GM19193 (cell line): Measurements from ENCODE around the gene SOAT2.

Source experiments
- POLR2A ChIP-seq: IDR thresholded peaks from 4 replicates; pipeline ENCODE4 v1.6.1; 2011; ENCODE audit not compliant: insufficient read depth, insufficient read length; ENCODE audit errors: extremely low read depth

The SOAT2 gene

GRCh38 chr12:53105712-53106439 lies 2.6 kb downstream of the SOAT2 start:
- no peak for TF ChIP-seq POLR2A

- TF ChIP-seq POLR2A, result no peak
These were observed 3.8 kb downstream of the SOAT2 start for GRCh38 chr12:53107122-53107521.

DNA sequence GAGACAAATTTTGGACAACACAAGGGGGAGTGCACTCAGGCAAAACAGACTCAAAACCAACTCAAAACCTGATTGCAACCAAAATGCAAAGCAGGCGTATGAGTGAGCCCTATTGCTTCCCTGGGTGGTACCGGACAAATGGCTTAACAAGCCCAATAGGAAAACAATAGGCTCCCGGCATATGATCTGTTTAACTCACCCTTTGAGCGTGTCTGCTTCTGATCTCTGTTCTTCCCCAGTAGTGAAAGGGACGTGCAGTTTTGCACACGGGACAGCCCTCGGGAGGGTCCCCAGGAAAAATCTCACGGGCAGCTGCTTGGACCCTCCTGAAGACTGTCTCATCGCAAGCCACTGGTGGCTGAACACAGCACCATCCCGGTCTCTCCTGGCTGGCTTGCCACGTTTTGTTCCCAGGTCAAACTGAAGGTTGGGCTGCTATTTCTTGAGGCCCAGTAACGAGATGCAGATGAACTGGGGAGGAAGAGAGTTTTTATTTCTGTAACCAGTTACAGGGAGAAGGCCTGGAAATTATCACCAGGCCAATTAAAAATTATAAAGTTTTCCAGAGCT lies 9.9 kb downstream of the SOAT2 start:
- TF ChIP-seq POLR2A, result no peak

DNA sequence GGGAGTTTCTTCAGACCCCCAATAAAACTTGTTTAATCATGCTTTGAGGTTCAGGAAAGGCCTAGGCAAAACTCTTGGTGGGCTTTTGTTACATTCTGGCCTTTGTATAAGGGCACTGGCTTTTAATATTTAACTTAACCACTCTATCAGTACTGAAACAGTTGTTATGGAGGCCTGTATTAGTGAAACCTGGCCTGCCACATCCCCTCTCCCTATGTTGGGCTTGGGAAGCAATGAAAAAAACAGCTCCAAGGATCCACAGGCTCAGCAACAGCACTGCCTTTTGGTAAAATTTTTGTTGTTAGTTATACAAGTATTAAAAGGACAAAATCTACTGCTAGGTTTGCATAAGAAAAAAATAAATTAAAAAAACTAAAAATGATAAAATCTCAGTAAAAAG lies 10.7 kb downstream of the SOAT2 start:
- no peak for TF ChIP-seq POLR2A

DNA sequence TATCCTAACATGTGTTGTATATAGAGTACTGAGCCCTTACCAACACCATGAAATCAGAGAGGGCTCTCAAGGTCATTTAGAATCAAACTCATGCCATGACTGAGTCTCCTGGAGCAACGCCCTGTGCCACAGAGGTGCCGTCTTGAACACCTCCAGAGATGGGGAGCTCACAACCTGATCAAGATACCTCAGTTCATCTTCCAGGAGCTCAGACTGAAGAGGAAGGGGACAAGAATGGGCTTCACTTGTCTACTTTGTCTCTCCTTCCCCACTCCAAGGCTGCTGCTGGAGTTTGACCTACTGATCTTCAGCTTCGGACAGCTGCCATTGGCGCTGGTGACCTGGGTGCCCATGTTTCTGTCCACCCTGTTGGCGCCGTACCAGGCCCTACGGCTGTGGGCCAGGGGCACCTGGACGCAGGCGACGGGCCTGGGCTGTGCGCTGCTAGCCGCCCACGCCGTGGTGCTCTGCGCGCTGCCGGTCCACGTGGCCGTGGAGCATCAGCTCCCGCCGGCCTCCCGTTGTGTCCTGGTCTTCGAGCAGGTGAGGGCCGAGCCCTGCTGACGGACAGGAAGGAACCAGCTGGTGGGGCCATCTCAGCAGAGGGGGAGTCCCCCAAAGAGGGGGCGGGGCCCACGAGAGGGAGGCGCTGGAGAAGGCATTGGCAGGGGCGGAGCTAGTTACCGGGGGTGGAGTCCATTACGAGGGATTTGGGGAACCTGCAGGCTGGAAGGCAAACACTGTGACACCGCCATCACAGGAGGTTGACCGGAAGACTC lies 12.0 kb downstream of the SOAT2 start:
- no peak for TF ChIP-seq POLR2A

DNA sequence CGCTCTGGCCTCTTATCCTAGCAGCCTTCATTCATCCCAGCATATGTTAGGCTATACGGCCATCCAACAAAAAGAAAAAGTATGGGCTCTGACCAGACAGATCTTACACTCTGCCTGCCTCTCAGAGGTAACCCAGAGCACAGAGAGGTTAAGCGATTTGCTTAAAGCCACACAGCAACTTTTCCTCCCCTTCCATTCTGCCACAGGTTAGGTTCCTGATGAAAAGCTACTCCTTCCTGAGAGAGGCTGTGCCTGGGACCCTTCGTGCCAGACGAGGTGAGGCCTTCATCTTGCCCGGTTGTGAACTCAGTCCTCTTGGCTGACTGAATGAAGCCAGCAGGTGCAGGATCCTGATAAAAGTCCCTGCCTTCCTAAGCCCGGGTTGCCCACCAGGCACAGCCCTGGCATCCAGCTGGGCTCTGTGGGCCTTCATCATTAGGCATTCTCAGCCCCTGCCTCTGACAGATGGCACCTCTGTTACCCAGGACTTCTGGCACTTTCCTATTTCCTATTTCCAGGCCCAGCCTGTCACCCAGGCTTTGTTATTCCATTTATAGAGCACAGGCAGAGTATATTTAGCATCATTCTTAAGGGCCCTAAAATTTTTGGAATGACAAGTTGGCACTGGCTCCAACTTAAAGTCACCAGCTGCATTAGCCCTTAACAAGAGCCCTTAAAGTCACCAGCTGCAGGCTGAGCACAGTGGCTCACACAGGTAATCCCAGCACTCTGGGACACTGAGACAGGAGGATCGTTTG lies 12.8 kb downstream of the SOAT2 start:
- TF ChIP-seq POLR2A, result no peak

GRCh38 chr12:53118751-53119300 lies 15.5 kb downstream of the SOAT2 start:
- no peak for TF ChIP-seq POLR2A

DNA sequence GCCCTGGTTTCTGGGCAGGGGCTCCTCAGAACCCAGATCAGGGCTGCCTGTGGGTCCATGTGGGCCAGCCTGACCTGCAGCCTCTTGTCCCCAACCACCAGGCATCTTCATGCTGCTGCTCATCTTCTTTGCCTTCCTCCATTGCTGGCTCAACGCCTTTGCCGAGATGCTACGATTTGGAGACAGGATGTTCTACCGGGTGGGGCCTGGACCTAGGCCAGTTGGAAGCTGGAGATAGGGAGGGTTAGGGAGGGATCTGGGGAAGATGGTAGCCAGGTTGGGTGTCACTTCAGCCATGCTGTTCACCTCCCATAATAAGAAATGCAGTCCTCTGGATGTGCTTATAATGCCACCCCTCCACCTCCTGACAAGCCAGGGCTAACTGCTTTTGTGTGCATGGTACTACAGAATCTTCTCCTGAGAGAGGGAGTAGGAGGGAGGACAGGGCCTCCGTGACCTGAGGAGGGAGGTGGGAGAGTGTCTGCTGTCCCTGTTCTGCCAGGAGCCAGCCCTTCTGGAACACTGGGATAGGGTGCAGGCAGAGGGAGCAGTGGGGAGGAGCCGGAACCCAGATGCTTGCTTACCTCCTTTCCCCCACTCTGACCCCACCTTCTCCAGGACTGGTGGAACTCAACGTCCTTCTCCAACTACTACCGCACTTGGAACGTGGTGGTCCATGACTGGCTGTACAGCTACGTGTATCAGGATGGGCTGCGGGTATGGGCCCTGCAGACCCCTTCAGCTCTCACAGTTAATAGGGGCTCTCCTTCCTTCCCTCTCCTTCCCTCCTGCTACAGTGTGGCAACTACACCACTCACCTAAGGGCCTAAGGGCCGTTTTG lies 17.6 kb downstream of the SOAT2 start:
- no peak for TF ChIP-seq POLR2A

GRCh38 chr12:53122961-53123468 lies 19.7 kb downstream of the SOAT2 start:
- no peak for TF ChIP-seq POLR2A

GRCh38 chr12:53123578-53124351 lies 20.5 kb downstream of the SOAT2 start:
- TF ChIP-seq POLR2A, result no peak

- TF ChIP-seq POLR2A, result no peak
These were observed 21.1 kb downstream of the SOAT2 start for GRCh38 chr12:53124352-53124723.

- no peak for TF ChIP-seq POLR2A
These were observed 23.9 kb downstream of the SOAT2 start for GRCh38 chr12:53127169-53127568.

DNA sequence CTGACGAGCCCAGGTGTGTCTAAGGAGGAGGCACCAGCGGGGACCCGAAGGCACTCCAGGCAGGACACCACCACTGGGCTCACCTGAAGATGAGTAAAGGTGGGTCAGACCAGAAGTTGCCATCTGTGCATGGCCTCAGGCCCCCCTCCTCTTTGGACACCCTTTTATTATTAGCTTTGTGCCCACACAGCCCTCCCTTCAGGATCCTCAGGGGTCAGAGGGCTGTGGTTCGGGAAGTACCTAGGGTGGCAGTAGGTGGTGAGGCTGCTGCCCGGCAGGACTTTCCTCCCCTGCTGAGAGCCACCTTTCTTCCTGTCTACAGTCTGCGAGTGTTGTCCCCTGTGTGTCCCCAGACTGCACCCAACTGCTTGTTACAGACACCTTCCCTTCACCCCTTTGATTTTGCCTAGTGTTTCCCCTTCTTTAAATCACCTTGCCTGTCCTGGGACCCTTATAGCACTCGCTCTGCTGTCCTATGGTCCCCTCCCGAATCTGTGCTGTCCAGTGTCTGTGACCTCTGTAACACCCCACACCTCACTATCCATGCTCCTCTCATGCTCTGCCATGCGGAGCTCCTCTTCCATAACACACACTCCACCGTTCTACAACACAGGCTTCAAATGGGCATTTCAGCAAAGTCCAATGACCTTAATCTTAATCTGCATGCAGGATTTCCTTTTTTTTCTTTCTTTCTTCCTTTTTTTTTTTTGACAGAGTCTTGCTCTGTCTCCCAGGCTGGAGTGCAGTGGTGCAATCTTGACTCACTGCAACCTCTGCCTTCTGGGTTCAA lies 25.7 kb downstream of the SOAT2 start:
- no peak for TF ChIP-seq POLR2A

DNA sequence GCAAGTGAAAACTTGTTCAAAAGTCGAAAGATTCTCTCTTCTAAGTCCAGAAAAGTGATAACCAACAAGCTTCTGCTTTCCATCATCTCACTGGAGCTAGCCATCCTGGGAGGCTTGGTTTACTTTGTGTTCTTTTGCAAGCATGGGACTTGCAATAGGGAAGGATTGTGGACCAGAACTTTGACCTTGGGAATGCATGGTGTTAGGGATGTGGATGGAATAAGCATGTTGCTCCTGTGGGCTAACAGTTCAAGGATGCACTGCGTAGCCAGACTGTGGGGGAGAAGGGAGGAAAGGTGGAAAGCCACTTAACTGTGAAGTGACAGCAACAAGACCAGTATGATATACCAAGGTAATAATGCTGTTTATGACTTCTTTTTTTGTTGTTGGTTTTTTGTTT lies 28.6 kb downstream of the SOAT2 start:
- TF ChIP-seq POLR2A, result no peak
